H1 (cell line): ENCODE data around the gene DHX34.

Experiments
- CREB1 ChIP-seq: IDR thresholded peaks from 2 replicates; pipeline ENCODE4 v1.6.1; 2012; ENCODE audit warnings: inconsistent platforms
- CTCF ChIP-seq, 3 experiments: IDR thresholded peaks; 1 replicate in 2 of 3; 2 replicates in 1 of 3; pipeline versions ENCODE4 v1.5.1 to v1.6.1; 2011; ENCODE audit warnings: low read length in 3 of 3, mild to moderate bottlenecking in 3 of 3, inconsistent platforms in 2 of 3, low read depth in 1 of 3, moderate library complexity in 1 of 3; ENCODE audit not compliant: insufficient read depth in 1 of 3; ENCODE audit errors: control extremely low read depth in 1 of 3
- EGR1 ChIP-seq: IDR thresholded peaks from 2 replicates; pipeline ENCODE4 v1.6.1; 2011; ENCODE audit warnings: low read depth, low read length, borderline replicate concordance
- FOSL1 ChIP-seq: IDR thresholded peaks from 2 replicates; pipeline ENCODE4 v1.6.1; 2011; ENCODE audit warnings: mild to moderate bottlenecking, low read depth, low read length, moderate library complexity; ENCODE audit not compliant: insufficient read depth
- MAFK ChIP-seq: IDR thresholded peaks from 2 replicates; pipeline ENCODE4 v1.6.1; 2012; ENCODE audit warnings: low read depth, mild to moderate bottlenecking, improper control_type of control experiment, low read length
- POLR2A ChIP-seq, 2 experiments: IDR thresholded peaks; 1 replicate in 1 of 2; 2 replicates in 1 of 2; pipeline ENCODE4 v1.6.1; 2011; ENCODE audit warnings: low read depth in 2 of 2, low read length in 2 of 2, mild to moderate bottlenecking in 2 of 2; ENCODE audit errors: control extremely low read depth in 1 of 2
- POLR2AphosphoS5 ChIP-seq: IDR thresholded peaks from 2 replicates; pipeline ENCODE4 v1.6.1; 2011; ENCODE audit warnings: low read depth, low read length
- POU5F1 ChIP-seq: IDR thresholded peaks from 2 replicates; pipeline ENCODE4 v1.6.1; 2011; ENCODE audit warnings: low read depth, mild to moderate bottlenecking, low read length, moderate library complexity
- RAD21 ChIP-seq, 2 experiments: IDR thresholded peaks in 1 of 2; conservative IDR thresholded peaks in 1 of 2; 2 replicates each; pipeline ENCODE4 v1.6.1; 2011; ENCODE audit warnings: low read depth in 2 of 2, low read length in 2 of 2, improper control_type of control experiment in 1 of 2, inconsistent platforms in 1 of 2, mild to moderate bottlenecking in 1 of 2, moderate library complexity in 1 of 2
- RFX5 ChIP-seq: IDR thresholded peaks from 2 replicates; pipeline ENCODE4 v1.6.1; 2011; ENCODE audit warnings: low read depth, low read length, improper control_type of control experiment, borderline replicate concordance
- TAF1 ChIP-seq: IDR thresholded peaks from 2 replicates; pipeline ENCODE4 v1.6.1; 2011; ENCODE audit warnings: mild to moderate bottlenecking, low read depth, low read length
- TBP ChIP-seq: IDR thresholded peaks from 2 replicates; pipeline ENCODE4 v1.6.1; 2011; ENCODE audit warnings: low read depth, low read length, improper control_type of control experiment
- ZNF274 ChIP-seq: IDR thresholded peaks from 2 replicates; pipeline ENCODE4 v1.7.0; 2012; ENCODE audit warnings: low read length, borderline replicate concordance; ENCODE audit errors: extremely low read depth

- peak; percentile 79 to 98 (median 94) for TF ChIP-seq CTCF (IDR thresholded peaks at IDR 0.05; ENCODE audit: control extremely low read depth in 1 of 3, insufficient read depth in 1 of 3, low read depth in 1 of 3, low read length in 3 of 3)
- TF ChIP-seq RAD21 (IDR thresholded peaks at IDR 0.05 in 1 of 2, conservative IDR thresholded peaks at IDR 0.05 in 1 of 2; ENCODE audit: low read depth in 2 of 2, low read length in 2 of 2), result peak; percentile 43 to 49; a peak in 3 of 4 replicates
- no peak for TF ChIP-seq RFX5
- no peak for TF ChIP-seq POLR2AphosphoS5
- no peak for TF ChIP-seq TBP
- TF ChIP-seq ZNF274, result no peak
- no peak for TF ChIP-seq POU5F1
- TF ChIP-seq EGR1, result no peak
- TF ChIP-seq FOSL1, result no peak
- TF ChIP-seq TAF1, result no peak
- no peak for TF ChIP-seq POLR2A (IDR thresholded peaks at IDR 0.05; ENCODE audit: control extremely low read depth in 1 of 2, low read depth in 2 of 2, low read length in 2 of 2)
- TF ChIP-seq MAFK, result no peak
- peak; percentile 49; the same call in 1 of the 2 replicates for TF ChIP-seq CREB1
These were observed 43.8 kb upstream of the DHX34 start for GRCh38 chr19:47305309-47305751.
